Fibroblast of lung (primary cell): ENCODE data around the gene PDZK1IP1.

Source experiments
- CTCF ChIP-seq, 2 donors: IDR thresholded peaks in 1 of 2; conservative IDR thresholded peaks in 1 of 2; 1 replicate in 1 of 2; 2 replicates in 1 of 2; pipeline ENCODE4 v1.5.1; 2011 to 2012; ENCODE audit warnings: low read length in 2 of 2, control low read depth in 1 of 2, inconsistent platforms in 1 of 2, low read depth in 1 of 2, mild to moderate bottlenecking in 1 of 2
- EZH2 ChIP-seq: IDR thresholded peaks from 2 replicates; pipeline ENCODE4 v1.5.1; 2012; ENCODE audit warnings: low read length, control low read depth, mild to moderate bottlenecking; ENCODE audit errors: missing control alignments

- TF ChIP-seq CTCF (conservative IDR thresholded peaks at IDR 0.05 in 1 of 2, IDR thresholded peaks at IDR 0.05 in 1 of 2; ENCODE audit: low read depth in 1 of 2, low read length in 2 of 2) (no peak), EZH2 (no peak)
Observed at GRCh38 chr1:47190857-47191256, 1.0 kb upstream of the PDZK1IP1 start.
